Endodermal cell (in vitro differentiated cells): ENCODE results near the gene CUL4A. TPM values are rescaled to one million over a fixed set of nuclear protein-coding genes. Genes with fewer than 3 reads are reported as not detected.
"Not testable (repeated sequence)": the region's sequence is repeated elsewhere in the genome, so short reads cannot be mapped to it uniquely, and the experiment has no call there.

Source experiments
- DNase-seq: peaks from one replicate; pipeline ENCODE4 v3.0.0-alpha.2; 2017
- H3K27ac ChIP-seq: 2 replicates; pipeline ENCODE4 v1.5.1; 2013; ENCODE audit warnings: mild to moderate bottlenecking, low read depth, low read length, moderate library complexity
- H3K27me3 ChIP-seq: 2 replicates; pipeline ENCODE4 v1.6.1; 2013; ENCODE audit warnings: mild to moderate bottlenecking, low read length, moderate library complexity; ENCODE audit not compliant: insufficient read depth, control insufficient read depth, poor library complexity, severe bottlenecking
- H3K36me3 ChIP-seq: 2 replicates; pipeline ENCODE4 v1.7.0; 2013; ENCODE audit warnings: mild to moderate bottlenecking, low read length, moderate library complexity; ENCODE audit not compliant: control insufficient read depth, insufficient read depth
- H3K4me1 ChIP-seq: one replicate; pipeline ENCODE4 v1.7.0; 2013; ENCODE audit warnings: low read length; ENCODE audit not compliant: control insufficient read depth, insufficient read depth
- H3K4me3 ChIP-seq: 2 replicates; pipeline ENCODE4 v1.5.1; 2013; ENCODE audit warnings: mild to moderate bottlenecking, low read length, moderate library complexity
- H3K9ac ChIP-seq: 2 replicates; pipeline ENCODE4 v1.6.1; 2013; ENCODE audit warnings: mild to moderate bottlenecking, low read length, moderate library complexity; ENCODE audit not compliant: poor library complexity, severe bottlenecking; ENCODE audit errors: extremely low read depth
- H3K9me3 ChIP-seq: 2 replicates; pipeline ENCODE4 v1.6.1; 2013; ENCODE audit warnings: mild to moderate bottlenecking, low read length, moderate library complexity; ENCODE audit not compliant: control insufficient read depth
- H3K27ac Mint-ChIP-seq: 2 replicates; pipeline ENCODE4 v1.8.0; 2020; ENCODE audit warnings: mixed read lengths
- H3K27me3 Mint-ChIP-seq: 2 replicates; pipeline ENCODE4 v1.8.0; 2021; ENCODE audit warnings: mild to moderate bottlenecking, mixed read lengths; ENCODE audit not compliant: insufficient read depth
- H3K36me3 Mint-ChIP-seq: 2 replicates; pipeline ENCODE4 v1.8.0; 2020; ENCODE audit warnings: low read depth, mixed read lengths
- H3K4me1 Mint-ChIP-seq: 2 replicates; pipeline ENCODE4 v1.8.0; 2020; ENCODE audit warnings: mixed read lengths
- H3K4me3 Mint-ChIP-seq: 2 replicates; pipeline ENCODE4 v1.8.0; 2020; ENCODE audit warnings: mild to moderate bottlenecking, moderate library complexity, mixed read lengths
- H3K9me3 Mint-ChIP-seq: 2 replicates; pipeline ENCODE4 v1.8.0; 2020; ENCODE audit warnings: mild to moderate bottlenecking, mixed read lengths
- CTCF ChIP-seq: fragments of 200-600 bp; sonication (generic); conservative IDR thresholded peaks from 2 replicates; pipeline ENCODE4 v1.5.0; 2021; ENCODE audit warnings: antibody characterized with exemption, mild to moderate bottlenecking
- WGBS, 2 experiments: methylation state at CpG; one replicate each; pipeline versions ENCODE4 v1.1.5 to v1.1.7; 2013; ENCODE audit warnings: missing lambda C conversion rate in 2 of 2, mixed read lengths in 1 of 2; ENCODE audit not compliant: insufficient coverage in 1 of 2, insufficient read length in 1 of 2; 5-methylcytosine and 5-hydroxymethylcytosine counted together
- total RNA-seq, 2 donors: library from RNA; stranded (reverse); fragmentation: NEBNext Ultra II Directional in 1 of 2; extraction: Animal tissue kit (Norgen Biotek cat#: 25700) in 1 of 2; gene quantifications; 2 replicates in 1 of 2; 3 replicates in 1 of 2; pipeline ENCODE4 v1.2.1, GENCODE V29; 2021

The CUL4A gene
- total RNA-seq, 2 donors from 2014 or later = 92.9 to 99.4 TPM

- H3K27me3 ChIP-seq = no peaks in the 10 kb centered on the region
- H3K4me1 ChIP-seq = peaks cover 2% of the 10 kb centered on the region
- Mint-ChIP-seq H3K36me3 (peaks cover 90% of the 10 kb centered on the region), H3K9me3 (no peaks in the 10 kb centered on the region), H3K4me3 (no peak overlapping the region), H3K4me1 (peaks cover 5% of the 10 kb centered on the region), H3K27me3 (no peaks in the 10 kb centered on the region), H3K27ac (no peak overlapping the region)
- no peak overlapping the region for H3K9ac ChIP-seq
- TF ChIP-seq CTCF = peak; percentile 66
- 84 to 94% methylated on average over 7 to 9 of the region's 10 CpGs for WGBS, 2 experiments
- peaks cover 92% of the 10 kb centered on the region for H3K36me3 ChIP-seq
- DNase-seq = no peak
- H3K4me3 ChIP-seq = no peak overlapping the region
- H3K9me3 ChIP-seq = no peaks in the 10 kb centered on the region
- no peak overlapping the region for H3K27ac ChIP-seq
These were observed 36.7 kb downstream of the CUL4A start for GRCh38 chr13:113245849-113246796.

DNA sequence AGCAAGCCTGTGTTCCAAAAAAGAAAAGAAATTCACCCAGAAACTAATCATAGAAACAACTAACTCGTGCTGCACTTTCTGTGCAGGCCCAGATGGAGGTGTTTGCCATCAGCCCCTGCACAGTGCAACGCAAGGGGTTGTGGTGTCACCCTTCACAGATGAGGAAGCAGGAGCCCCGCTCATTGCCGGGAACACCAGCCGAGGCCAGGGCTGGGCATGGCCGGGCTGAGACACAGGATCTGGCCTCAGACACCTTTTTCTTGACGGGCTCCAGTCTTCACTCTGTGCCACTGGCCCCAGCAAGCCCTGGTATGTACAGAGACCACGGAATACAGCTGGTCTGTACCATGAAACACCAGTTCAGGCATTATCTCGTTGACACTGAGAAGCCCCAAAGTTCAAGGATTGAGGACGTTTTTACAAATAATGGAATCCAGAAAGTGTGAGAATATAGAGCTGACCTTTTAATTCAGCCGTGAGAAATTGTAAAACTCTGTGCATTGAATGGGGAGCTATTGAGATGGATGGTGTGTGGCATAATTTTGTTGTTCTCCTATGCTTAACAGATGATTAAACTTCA, 43.2 kb downstream of the CUL4A start:
- Histone ChIP-seq H3K27ac (no peak overlapping the region), H3K9me3 (no peaks in the 10 kb centered on the region), H3K36me3 (peaks cover 98% of the 10 kb centered on the region), H3K4me1 (peaks cover 2% of the 10 kb centered on the region), H3K4me3 (no peak overlapping the region), H3K9ac (no peak overlapping the region), H3K27me3 (no peaks in the 10 kb centered on the region)
- no peak for DNase-seq
- H3K4me1 Mint-ChIP-seq = peaks cover 6% of the 10 kb centered on the region
- WGBS, 2 experiments = 93 to 96% methylated on average over 11 of the region's 11 CpGs
- H3K4me3 Mint-ChIP-seq = no peak overlapping the region
- no peaks in the 10 kb centered on the region for H3K27me3 Mint-ChIP-seq
- no peak for TF ChIP-seq CTCF
- H3K27ac Mint-ChIP-seq = peak overlapping the region; percentile 59
- H3K9me3 Mint-ChIP-seq = no peaks in the 10 kb centered on the region
- peaks cover 83% of the 10 kb centered on the region for H3K36me3 Mint-ChIP-seq

GRCh38 chr13:113257908-113258307, 48.5 kb downstream of the CUL4A start:
- H3K4me1 ChIP-seq, H3K4me3 Mint-ChIP-seq, H3K27ac ChIP-seq, DNase-seq, H3K27me3 Mint-ChIP-seq, H3K4me3 ChIP-seq, H3K9ac ChIP-seq, H3K9me3 ChIP-seq, H3K4me1 Mint-ChIP-seq, H3K27me3 ChIP-seq, H3K9me3 Mint-ChIP-seq: not testable (repeated sequence)
- H3K27ac Mint-ChIP-seq = peak overlapping the region; percentile 66
- WGBS, 2 experiments = 95 to 100% methylated on average over 1 to 6 of the region's 6 CpGs
- peaks cover 92% of the 10 kb centered on the region for H3K36me3 ChIP-seq
- H3K36me3 Mint-ChIP-seq = peaks cover 77% of the 10 kb centered on the region
